Stimulated activated CD8-positive, alpha-beta memory T cell treated with anti-CD3 and anti-CD28 coated beads, Interleukin-12 subunit alpha, Interleukin-12 subunit beta, amount 100 ng/mL, for 24 hours (primary cell): ENCODE measurements around the gene XPC.
"Not testable (repeated sequence)": the region's sequence is repeated elsewhere in the genome, so short reads cannot be mapped to it uniquely, and the experiment has no call there.

ENCODE experiments used
- DNase-seq: peaks from one replicate; pipeline ENCODE4 v3.0.0-alpha.2; 2020; ENCODE audit errors: extremely low read depth

XPC gene

DNA sequence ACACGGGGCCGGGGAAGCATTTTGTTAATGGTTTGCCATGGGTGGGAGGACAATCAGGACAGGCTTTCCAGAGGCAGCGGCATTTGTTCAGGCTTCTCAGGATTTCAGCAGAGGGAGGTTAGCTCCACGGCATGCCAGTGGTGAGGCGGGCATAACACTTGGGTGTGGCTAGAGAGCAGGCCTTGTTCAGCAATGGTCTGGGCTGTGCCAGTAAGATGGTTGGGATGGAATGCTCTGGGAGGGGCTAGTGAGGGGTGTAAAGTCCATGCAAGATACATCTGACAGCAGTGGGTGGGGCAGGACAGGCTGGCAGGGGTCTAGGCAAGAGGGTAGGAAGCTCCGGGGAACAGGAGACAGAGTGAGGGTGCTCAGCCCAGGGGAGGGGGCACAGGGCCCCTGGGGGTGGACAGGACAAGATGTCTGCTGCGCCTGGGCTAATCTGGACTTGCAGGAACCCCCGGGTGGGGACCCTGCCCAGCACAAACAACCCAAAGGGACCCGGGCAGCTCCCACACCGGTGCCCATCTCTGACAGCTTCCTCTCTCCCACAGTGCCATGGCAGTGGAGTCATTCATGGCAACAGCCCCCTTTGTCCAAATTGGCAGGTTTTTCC, 45.1 kb downstream of the XPC start:
- DNase-seq = no peak

GRCh38 chr3:14132689-14133088, 45.7 kb downstream of the XPC start:
- no peak for DNase-seq

GRCh38 chr3:14132120-14132519, 46.3 kb downstream of the XPC start:
- no peak for DNase-seq

- no peak for DNase-seq
Observed at GRCh38 chr3:14131134-14131533, 47.3 kb downstream of the XPC start.

GRCh38 chr3:14130707-14131106, 47.7 kb downstream of the XPC start:
- no peak for DNase-seq

DNA sequence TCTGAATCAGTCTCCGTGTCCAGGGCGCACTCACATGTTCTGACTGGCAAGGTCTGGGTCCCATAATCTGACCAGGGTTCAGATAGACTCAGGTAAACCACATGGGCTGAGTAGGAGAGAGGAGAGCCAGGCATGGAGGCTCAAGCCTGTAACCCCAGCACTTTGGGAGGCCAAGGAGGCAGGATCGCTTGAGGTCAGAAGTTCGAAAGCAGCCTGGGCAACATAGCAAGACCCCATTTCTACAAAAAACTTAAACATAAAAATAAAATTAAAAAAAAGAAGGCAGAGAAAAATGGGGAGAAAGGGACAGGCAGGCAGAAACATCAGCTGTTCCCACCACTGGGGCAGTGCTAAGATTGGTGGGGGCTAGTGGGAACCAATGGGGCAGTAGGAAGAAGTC, 48.2 kb downstream of the XPC start:
- no peak for DNase-seq

GRCh38 chr3:14129296-14129695, 49.1 kb downstream of the XPC start:
- DNase-seq = no peak

- DNase-seq = no peak
Observed at GRCh38 chr3:14128724-14129123, 49.7 kb downstream of the XPC start.

- DNase-seq = no peak
Observed at GRCh38 chr3:14127516-14128161, 50.8 kb downstream of the XPC start.

- DNase-seq = no peak
Observed at GRCh38 chr3:14126887-14127505, 51.4 kb downstream of the XPC start.

- no peak for DNase-seq
Observed at GRCh38 chr3:14126017-14126886, 52.1 kb downstream of the XPC start.

DNA sequence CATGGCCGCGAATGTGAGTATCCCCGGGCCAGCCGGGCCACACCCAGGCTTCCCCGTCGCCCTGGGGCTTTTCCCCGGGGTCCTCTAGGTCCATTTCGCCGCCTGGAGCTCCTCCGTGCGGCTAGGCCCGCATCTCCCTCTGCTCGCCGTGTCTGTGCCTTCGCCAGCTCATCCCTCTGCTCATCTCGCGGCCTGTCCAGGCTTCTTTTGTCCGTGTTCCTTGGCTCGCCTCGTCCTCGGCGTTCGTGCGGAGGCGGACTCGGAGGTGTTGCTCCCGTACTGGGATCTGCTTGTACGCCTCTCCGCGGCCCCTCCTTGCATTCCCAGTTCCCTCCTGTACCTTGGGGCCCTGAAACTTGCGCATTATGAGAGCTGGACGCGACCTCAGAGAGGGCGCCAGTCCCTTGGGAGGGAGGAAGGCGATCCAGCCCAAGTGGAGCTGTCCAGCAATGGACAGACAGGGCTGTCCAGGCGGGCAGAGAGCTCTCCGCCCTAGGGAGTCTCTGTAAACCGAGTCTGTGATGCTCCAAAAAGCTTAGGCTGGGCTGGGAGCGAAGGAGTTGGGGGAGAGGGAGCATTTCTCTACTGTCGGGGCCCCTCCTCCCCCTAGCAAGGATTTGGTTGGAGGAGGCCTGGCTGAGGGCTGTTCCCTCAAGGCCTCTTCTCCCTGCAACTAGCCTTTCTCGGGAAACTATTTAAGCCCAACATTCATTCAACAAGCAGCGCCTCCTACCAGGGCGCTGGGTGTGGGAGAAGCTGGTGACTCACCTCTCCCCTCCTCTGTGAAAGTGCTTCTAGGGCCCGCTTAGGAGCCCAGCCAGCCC, 53.0 kb downstream of the XPC start:
- peak; percentile 42 for DNase-seq

DNA sequence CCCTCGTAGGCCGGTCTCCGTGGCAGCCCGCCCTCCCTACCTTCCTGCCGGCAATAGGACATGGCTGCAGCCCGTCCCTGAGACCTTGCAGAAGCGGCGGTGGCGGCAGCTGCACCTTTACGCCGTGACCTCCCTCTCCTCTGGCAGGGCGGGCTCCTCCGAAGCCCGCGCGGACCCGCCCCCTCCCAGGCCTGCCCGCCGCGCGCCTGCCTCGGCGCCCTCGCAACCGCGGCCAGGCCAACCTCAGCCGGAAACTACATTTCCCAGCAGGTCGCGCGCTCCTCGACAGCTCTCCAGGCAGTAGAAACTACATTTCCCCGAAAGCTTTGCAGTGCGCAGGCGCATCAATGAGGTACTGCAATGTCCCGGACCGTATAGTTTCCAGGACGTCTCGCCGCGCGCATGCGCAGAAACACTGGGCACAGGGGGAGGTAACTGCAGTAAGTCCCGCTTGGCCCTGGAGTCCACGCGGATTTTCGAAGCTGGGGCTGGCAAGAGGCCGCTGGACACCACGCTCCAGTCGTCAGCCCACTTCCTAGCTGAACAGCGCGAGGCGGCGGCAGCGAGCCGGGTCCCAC, 53.7 kb downstream of the XPC start, which contains the start of the genes CHCHD4 and TMEM43:
Gene CHCHD4, minus strand, starts transcription at position 256 of the 578 bp plus-strand sequence. Its CDS starts 194 bp downstream, at position 62.
Gene TMEM43, plus strand, starts transcription at position 438 of the 578 bp plus-strand sequence. CDS start 142 bp downstream, outside the sequence.
- peak; percentile 96 for DNase-seq

DNA sequence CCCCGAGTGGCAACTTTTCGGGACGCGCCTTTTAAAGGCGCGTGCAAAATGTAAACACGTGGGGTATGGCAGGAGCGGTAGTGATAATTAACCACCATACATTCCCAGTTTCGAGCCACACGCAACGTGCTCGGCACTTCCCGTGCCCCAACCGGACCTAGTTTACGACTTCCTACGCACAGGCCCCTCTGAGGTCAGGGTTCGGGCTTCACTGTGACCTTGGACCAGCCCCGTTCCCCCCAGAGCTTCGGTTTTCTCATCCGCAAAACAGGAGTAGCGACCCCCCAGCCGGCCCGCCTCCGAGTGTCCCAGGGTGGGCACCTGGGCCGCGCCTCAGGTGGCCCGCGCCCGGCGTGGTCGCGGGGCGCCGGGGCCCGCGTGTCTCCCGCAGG, 54.2 kb downstream of the XPC start:
- peak; percentile 41 for DNase-seq

- DNase-seq = no peak
Observed at GRCh38 chr3:14123308-14124222, 54.8 kb downstream of the XPC start.

- no peak for DNase-seq
Observed at GRCh38 chr3:14122301-14122700, 56.1 kb downstream of the XPC start.

DNA sequence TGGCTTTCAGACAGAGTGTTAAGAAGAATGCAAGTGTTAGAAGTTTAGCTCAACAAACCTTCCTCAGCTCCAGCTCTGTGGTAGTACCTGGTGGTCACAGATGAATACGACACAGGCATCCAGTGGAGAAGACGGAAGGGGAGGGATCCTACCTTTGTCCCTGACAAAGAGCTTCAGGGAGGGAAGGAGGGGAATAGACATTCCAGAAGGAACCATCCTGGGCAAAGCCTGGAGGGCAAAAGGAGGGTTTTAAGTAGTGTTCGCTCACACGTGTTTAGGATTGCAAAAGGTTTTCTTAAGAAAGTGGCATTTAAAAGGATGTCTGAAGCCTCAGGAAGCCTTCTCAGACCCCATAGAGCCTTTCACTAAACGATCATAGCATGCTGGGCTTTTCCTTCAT, 56.5 kb downstream of the XPC start:
- no peak for DNase-seq

DNA sequence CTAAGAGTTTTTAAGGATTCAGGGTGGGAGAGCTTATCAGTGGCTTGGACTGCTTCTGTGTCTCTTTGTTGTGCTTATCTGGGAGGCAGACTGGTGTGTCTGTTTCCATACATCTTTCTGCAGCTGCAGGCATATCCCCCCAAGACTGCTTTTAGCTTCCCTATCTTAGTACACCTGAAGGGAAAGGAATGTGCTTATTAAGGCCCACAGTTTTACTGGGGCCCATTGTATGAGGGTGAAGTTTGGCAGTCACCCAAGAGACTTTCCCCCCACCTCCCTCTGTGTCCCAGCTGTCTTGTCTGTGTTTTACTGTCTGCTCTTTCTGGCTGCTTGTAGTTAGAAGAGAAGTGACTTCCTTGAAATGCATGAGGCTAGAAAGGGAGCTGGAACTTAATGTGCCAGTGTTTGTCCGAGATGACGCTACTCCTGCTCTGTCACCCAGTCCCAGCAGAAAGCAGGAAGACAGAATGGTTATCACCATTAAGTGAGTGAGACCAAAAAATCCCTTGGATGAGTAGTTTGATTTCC, 57.4 kb downstream of the XPC start:
- DNase-seq = not testable (repeated sequence)

- DNase-seq = no peak
Observed at GRCh38 chr3:14120111-14120920, 58.1 kb downstream of the XPC start.
